Measurements from ENCODE around the gene PPFIBP2. TPM values are rescaled to one million over a fixed set of nuclear protein-coding genes. Genes with fewer than 3 reads are reported as not detected.

PPFIBP2 gene
- total and polyA plus RNA-seq, 5 experiments from 2014 or later: 2.6 to 88.0 (median 32.2) TPM

DNA sequence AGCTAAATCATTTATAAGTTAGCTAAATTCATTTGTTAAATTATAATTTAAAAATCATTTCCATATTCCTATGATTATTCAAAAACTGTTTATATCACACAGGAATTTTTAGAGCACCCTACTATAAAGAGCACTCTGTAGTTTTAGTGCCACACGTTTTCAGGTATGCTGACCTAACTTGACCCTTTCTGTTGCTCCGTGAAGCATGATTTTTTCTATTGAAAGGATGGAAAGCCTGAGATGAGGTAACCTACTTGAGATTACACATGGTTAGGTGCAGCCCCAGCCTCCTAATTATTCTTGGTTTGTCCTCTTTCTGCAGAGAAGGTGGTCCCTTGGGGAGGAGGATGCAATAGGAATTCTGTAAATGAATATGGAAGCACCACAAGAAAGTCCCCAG, 72.6 kb downstream of the PPFIBP2 start:
- DNase-seq: no peak
- no peak overlapping the region for H3K4me3 Mint-ChIP-seq
- no peak for ATAC-seq
- peaks cover under 1 to 12% (median 4%) of the 10 kb centered on the region in 4 donors for H3K4me1 Mint-ChIP-seq
- H3K27me3 Mint-ChIP-seq: peaks cover 0 to 15% (median 10%) of the 10 kb centered on the region in 5 donors
- peaks cover 6 to 24% (median 11%) of the 10 kb centered on the region in 3 donors for H3K36me3 Mint-ChIP-seq
- H3K9me3 Mint-ChIP-seq: no peaks in the 10 kb centered on the region
- POLR2A ChIA-PET: interaction anchor here (0.6 to 0.8 kb wide), 3 partner anchors 13 to 539 kb away, joined by 3 to 11 read pairs (median 3); no protein-coding TSS in a partner anchor
- no peak overlapping the region for H3K27ac Mint-ChIP-seq

DNA sequence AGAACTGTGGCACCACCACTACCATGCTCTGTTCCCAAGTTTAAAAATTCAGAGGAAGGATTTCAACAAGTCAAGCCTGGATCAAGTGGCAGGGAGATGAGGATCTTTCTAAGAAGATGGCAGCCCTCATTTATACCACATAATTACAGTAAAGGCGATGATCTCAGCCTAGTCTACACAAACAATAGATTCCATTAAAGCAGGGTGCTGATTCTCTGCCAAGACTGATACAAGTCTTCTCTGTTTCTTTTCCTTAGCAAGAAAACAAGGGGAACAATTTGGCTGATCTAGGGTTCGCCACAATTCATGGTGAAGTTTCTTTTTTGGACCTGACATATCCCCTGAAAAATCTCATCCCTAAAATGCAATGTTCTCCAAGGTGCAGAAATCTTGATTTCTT, 73.9 kb downstream of the PPFIBP2 start:
- H3K27me3 Mint-ChIP-seq: peaks cover 0 to 9% (median 6%) of the 10 kb centered on the region in 5 donors
- H3K9me3 Mint-ChIP-seq: no peaks in the 10 kb centered on the region
- no peak overlapping the region for H3K27ac Mint-ChIP-seq
- DNase-seq (no peak), ATAC-seq (no peak)
- POLR2A ChIA-PET: no interaction called here
- H3K36me3 Mint-ChIP-seq: peaks cover 5 to 23% (median 6%) of the 10 kb centered on the region in 3 donors
- no peak overlapping the region for H3K4me3 Mint-ChIP-seq
- H3K4me1 Mint-ChIP-seq: peaks cover 9 to 25% (median 15%) of the 10 kb centered on the region in 4 donors

GRCh38 chr11:7589861-7590260, 76.1 kb downstream of the PPFIBP2 start:
- peaks cover 0 to 27% (median 4%) of the 10 kb centered on the region in 3 donors for H3K36me3 Mint-ChIP-seq
- no peaks in the 10 kb centered on the region for H3K27me3 Mint-ChIP-seq
- H3K4me1 Mint-ChIP-seq: peaks cover 9 to 32% (median 19%) of the 10 kb centered on the region in 4 donors
- H3K27ac Mint-ChIP-seq: no peak overlapping the region
- no peaks in the 10 kb centered on the region for H3K9me3 Mint-ChIP-seq
- POLR2A ChIA-PET: no interaction called here
- ATAC-seq (no peak), DNase-seq (no peak)
- H3K4me3 Mint-ChIP-seq: no peak overlapping the region

DNA sequence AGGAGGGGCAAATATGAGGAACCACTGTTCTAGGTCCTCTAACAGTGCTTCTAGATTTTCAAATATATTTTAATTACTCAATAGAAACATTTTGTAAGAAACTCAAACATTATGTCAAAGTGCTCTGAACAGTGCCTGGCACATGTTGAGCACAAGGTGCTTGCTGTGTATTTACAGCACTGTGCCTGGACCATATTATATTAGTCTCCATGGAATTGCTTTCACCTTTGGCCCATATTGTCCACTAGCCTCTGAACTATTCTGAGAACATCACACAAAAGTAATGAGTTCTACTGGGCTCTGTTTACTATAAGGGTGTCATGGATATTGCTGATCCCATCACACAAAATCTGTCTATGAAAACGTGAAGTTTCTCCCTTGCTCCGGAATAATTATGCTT, 76.7 kb downstream of the PPFIBP2 start:
- Mint-ChIP-seq H3K9me3 (no peaks in the 10 kb centered on the region), H3K27ac (peak overlapping the region in 1 of 10 donors; percentile 12), H3K27me3 (no peaks in the 10 kb centered on the region), H3K4me1 (peaks cover 9 to 32% (median 19%) of the 10 kb centered on the region in 4 donors), H3K36me3 (peaks cover 0 to 26% (median 4%) of the 10 kb centered on the region in 3 donors), H3K4me3 (no peak overlapping the region)
- DNase-seq (no peak), ATAC-seq (no peak)
- POLR2A ChIA-PET: no interaction called here

GRCh38 chr11:7591107-7591894, 77.5 kb downstream of the PPFIBP2 start:
- ATAC-seq (no peak), DNase-seq (no peak)
- peaks cover 0 to 29% (median 4%) of the 10 kb centered on the region in 3 donors for H3K36me3 Mint-ChIP-seq
- H3K27ac Mint-ChIP-seq: peak overlapping the region in 4 of 10 donors; percentile 12 to 60 (median 32)
- POLR2A ChIA-PET: no interaction called here
- no peaks in the 10 kb centered on the region for H3K9me3 Mint-ChIP-seq
- no peaks in the 10 kb centered on the region for H3K27me3 Mint-ChIP-seq
- H3K4me1 Mint-ChIP-seq: peaks cover 9 to 32% (median 19%) of the 10 kb centered on the region in 4 donors
- H3K4me3 Mint-ChIP-seq: peak overlapping the region in 1 of 10 donors; percentile 33

DNA sequence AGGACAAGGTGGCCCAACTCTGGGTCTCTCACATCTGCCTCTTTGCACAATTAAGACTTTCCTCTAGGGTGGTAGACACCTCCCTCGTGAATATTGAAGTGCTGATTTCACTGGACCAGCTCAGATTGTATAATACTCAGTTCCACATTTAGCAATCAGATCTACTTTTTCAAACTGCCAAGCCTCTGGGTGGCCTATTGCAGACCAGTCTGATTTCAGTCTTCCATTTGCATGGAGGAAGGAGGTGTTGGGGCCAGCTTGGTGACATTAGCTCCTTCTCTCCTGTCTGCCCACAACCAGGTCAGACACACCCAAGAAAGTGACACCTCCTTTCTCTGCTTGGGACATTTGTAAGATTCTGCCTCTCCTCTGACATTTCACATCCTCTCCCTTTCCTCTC, 78.2 kb downstream of the PPFIBP2 start:
- Mint-ChIP-seq H3K9me3 (no peaks in the 10 kb centered on the region), H3K36me3 (peaks cover 0 to 28% (median 6%) of the 10 kb centered on the region in 3 donors), H3K27me3 (no peaks in the 10 kb centered on the region), H3K4me1 (peaks cover 9 to 32% (median 19%) of the 10 kb centered on the region in 4 donors), H3K4me3 (peak overlapping the region in 2 of 10 donors; percentile 47 to 64), H3K27ac (peak overlapping the region in 3 of 10 donors; percentile 3 to 34 (median 29))
- no peak for DNase-seq
- no peak for ATAC-seq
- POLR2A ChIA-PET: no interaction called here

DNA sequence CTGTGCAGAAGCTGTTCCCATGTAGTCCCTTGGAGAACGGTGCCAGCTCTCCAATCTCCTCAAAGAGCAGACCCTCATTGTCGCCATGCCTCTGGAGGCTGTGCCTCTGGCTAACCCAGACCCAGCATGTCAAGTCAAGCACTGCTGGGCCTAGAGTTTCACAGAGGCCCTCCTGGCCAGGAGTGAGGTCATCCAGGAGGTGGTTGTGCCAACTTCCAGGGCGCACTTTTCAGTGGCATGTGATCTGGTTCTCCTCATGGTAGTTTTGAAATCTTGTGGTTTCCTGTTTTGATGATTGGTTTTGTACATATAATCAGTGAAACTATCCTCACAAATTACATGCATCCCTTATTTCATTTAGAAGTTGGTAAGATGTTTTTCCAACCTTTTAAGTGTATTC, 78.9 kb downstream of the PPFIBP2 start:
- peak overlapping the region in 1 of 10 donors; percentile 28 for H3K4me3 Mint-ChIP-seq
- no peak for ATAC-seq
- no peak for DNase-seq

GRCh38 chr11:7593481-7593880, 79.7 kb downstream of the PPFIBP2 start:
- no peak overlapping the region for H3K4me3 Mint-ChIP-seq
- peaks cover 0 to 31% (median 6%) of the 10 kb centered on the region in 3 donors for H3K36me3 Mint-ChIP-seq
- no peaks in the 10 kb centered on the region for H3K9me3 Mint-ChIP-seq
- DNase-seq: no peak
- H3K4me1 Mint-ChIP-seq: peaks cover 9 to 32% (median 19%) of the 10 kb centered on the region in 4 donors
- POLR2A ChIA-PET: no interaction called here
- H3K27ac Mint-ChIP-seq: peak overlapping the region in 1 of 10 donors; percentile 48
- no peak for ATAC-seq
- H3K27me3 Mint-ChIP-seq: no peaks in the 10 kb centered on the region

More for the DNA sequence above, 78.9 kb downstream of the PPFIBP2 start:
- H3K4me1 Mint-ChIP-seq: peaks cover 9 to 32% (median 19%) of the 10 kb centered on the region in 4 donors
- POLR2A ChIA-PET: no interaction called here
- H3K27ac Mint-ChIP-seq: peak overlapping the region in 2 of 10 donors; percentile 38 to 64
- H3K9me3 Mint-ChIP-seq: no peaks in the 10 kb centered on the region
- H3K36me3 Mint-ChIP-seq: peaks cover 0 to 31% (median 6%) of the 10 kb centered on the region in 3 donors
- H3K27me3 Mint-ChIP-seq: no peaks in the 10 kb centered on the region

DNA sequence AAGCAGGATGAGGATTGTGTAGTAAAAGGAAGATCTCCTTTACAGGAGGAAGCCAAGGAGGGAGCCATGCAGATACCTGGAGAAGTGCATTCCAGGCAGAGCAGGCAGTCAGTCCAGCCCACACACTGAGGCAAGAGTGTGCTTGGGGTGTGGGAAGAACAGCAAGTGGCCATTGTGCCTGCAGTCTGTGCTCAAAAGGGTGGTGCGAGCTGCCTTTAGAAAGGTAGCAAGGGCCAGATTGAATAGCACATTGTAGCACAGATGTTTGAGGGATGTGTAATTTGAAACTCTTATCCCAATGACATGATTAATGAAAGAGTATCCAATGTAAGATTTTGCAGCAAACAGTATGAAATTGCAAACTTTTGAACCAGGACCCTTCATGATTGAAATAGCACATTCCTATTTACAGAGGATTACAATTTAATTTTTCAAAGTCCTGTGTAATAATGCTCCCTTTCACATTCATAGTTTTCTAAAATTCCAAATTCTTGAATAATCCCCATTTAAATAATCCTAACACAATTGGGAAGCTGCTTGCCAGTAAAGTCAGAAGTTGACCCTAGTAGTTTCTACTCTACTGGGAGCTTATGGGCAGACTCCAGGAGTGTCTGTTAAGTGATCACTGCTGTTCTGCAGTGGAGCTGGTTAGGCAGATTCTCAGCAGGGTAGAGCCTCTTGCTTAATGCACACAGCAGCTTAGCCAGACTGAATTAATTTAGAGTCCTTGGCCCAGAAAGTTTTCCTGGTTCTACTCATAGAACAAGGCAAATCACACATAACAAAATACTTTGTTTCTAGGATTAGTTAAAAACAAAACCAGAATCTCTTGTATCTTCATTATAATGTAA, 81.4 kb downstream of the PPFIBP2 start:
- Mint-ChIP-seq H3K36me3 (peaks cover 0 to 28% (median 9%) of the 10 kb centered on the region in 3 donors), H3K4me3 (no peak overlapping the region), H3K4me1 (peaks cover 7 to 29% (median 19%) of the 10 kb centered on the region in 4 donors), H3K27ac (no peak overlapping the region), H3K9me3 (no peaks in the 10 kb centered on the region), H3K27me3 (no peaks in the 10 kb centered on the region)
- ATAC-seq: no peak
- no peak for DNase-seq
- POLR2A ChIA-PET: interaction anchor here (0.7 kb wide), 1 partner anchor 17 kb away, joined by 3 read pairs; no protein-coding TSS in a partner anchor

GRCh38 chr11:7595951-7596350, 82.2 kb downstream of the PPFIBP2 start:
- H3K9me3 Mint-ChIP-seq: no peaks in the 10 kb centered on the region
- ATAC-seq: no peak
- peaks cover 7 to 23% (median 19%) of the 10 kb centered on the region in 4 donors for H3K4me1 Mint-ChIP-seq
- H3K27ac Mint-ChIP-seq: peak overlapping the region in 1 of 10 donors; percentile 37
- H3K4me3 Mint-ChIP-seq: no peak overlapping the region
- DNase-seq: no peak
- H3K27me3 Mint-ChIP-seq: no peaks in the 10 kb centered on the region
- POLR2A ChIA-PET: interaction anchor here (0.7 kb wide), 1 partner anchor 18 kb away, joined by 3 read pairs; no protein-coding TSS in a partner anchor
- H3K36me3 Mint-ChIP-seq: peaks cover 0 to 32% (median 13%) of the 10 kb centered on the region in 3 donors

DNA sequence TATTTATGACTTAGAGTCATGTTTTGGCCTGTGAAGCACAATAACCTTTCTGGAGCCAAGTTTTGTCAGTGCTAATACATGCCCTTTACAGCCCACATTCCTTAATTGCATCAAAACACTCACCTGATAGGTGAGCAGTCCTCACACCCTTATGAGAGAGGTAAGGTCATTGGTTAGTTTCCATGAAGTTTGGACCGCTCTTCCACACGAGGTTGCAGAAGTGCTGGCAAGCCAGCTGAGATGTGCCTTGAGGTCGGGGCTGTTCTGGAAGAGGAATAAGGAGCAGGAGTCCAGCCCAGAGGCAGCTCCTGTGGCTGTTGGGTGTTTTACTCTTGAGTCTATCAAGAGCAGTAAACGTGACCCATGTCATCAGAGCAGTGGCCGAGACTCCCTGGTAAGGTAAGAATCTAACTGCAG, 83.2 kb downstream of the PPFIBP2 start:
- DNase-seq (no peak), ATAC-seq (no peak)
- H3K27ac Mint-ChIP-seq: no peak overlapping the region
- H3K27me3 Mint-ChIP-seq: no peaks in the 10 kb centered on the region
- peaks cover 0 to 35% (median 16%) of the 10 kb centered on the region in 3 donors for H3K36me3 Mint-ChIP-seq
- no peak overlapping the region for H3K4me3 Mint-ChIP-seq
- H3K9me3 Mint-ChIP-seq: no peaks in the 10 kb centered on the region
- H3K4me1 Mint-ChIP-seq: peaks cover 5 to 14% (median 11%) of the 10 kb centered on the region in 4 donors
- POLR2A ChIA-PET: no interaction called here

- H3K36me3 Mint-ChIP-seq: peaks cover 0 to 35% (median 16%) of the 10 kb centered on the region in 3 donors
- no peak for ATAC-seq
- no peak for DNase-seq
- POLR2A ChIA-PET: no interaction called here
- peaks cover 3 to 7% (median 5%) of the 10 kb centered on the region in 4 donors for H3K4me1 Mint-ChIP-seq
- no peak overlapping the region for H3K27ac Mint-ChIP-seq
- H3K4me3 Mint-ChIP-seq: no peak overlapping the region
- H3K9me3 Mint-ChIP-seq: no peaks in the 10 kb centered on the region
- no peaks in the 10 kb centered on the region for H3K27me3 Mint-ChIP-seq
Observed at GRCh38 chr11:7597620-7598019, 83.8 kb downstream of the PPFIBP2 start.

Measured in naive thymus-derived CD8-positive, alpha-beta T cell (primary cell).